NCI-H2196 (cell line): ENCODE results near the gene PDE4B.

Experiments
- DNase-seq: peaks from one replicate; lab custom pipeline; 2025; ENCODE audit not compliant: unreplicated experiment; lab: John Stamatoyannopoulos, UW

Gene PDE4B

GRCh38 chr1:66374561-66375111 is 581.9 kb downstream of the PDE4B start:
- DNase-seq: no peak

- DNase-seq: no peak
These were observed 582.4 kb downstream of the PDE4B start for GRCh38 chr1:66375125-66375524.

- DNase-seq: no peak
These were observed 587.9 kb downstream of the PDE4B start for GRCh38 chr1:66380452-66381212.

GRCh38 chr1:66381621-66382275 is 589.1 kb downstream of the PDE4B start:
- no peak for DNase-seq

GRCh38 chr1:66383168-66383567 is 590.5 kb downstream of the PDE4B start:
- DNase-seq: no peak

- DNase-seq: no peak
These were observed 590.9 kb downstream of the PDE4B start for GRCh38 chr1:66383611-66384010.

GRCh38 chr1:66384258-66384921 is 591.7 kb downstream of the PDE4B start:
- no peak for DNase-seq

GRCh38 chr1:66386712-66387111 is 594.0 kb downstream of the PDE4B start:
- no peak for DNase-seq

- DNase-seq: no peak
These were observed 596.2 kb downstream of the PDE4B start for GRCh38 chr1:66388913-66389312.

GRCh38 chr1:66393586-66394287 is 601.0 kb downstream of the PDE4B start:
- no peak for DNase-seq

GRCh38 chr1:66394603-66395002 is 601.9 kb downstream of the PDE4B start:
- no peak for DNase-seq

GRCh38 chr1:66395202-66396061 is 602.7 kb downstream of the PDE4B start:
- DNase-seq: no peak

- no peak for DNase-seq
These were observed 603.7 kb downstream of the PDE4B start for GRCh38 chr1:66396212-66396890.

GRCh38 chr1:66397192-66397591 is 604.5 kb downstream of the PDE4B start:
- no peak for DNase-seq

- DNase-seq: no peak
These were observed 607.3 kb downstream of the PDE4B start for GRCh38 chr1:66399888-66400529.

GRCh38 chr1:66400660-66401059 is 608.0 kb downstream of the PDE4B start:
- no peak for DNase-seq

GRCh38 chr1:66401244-66401643 is 608.5 kb downstream of the PDE4B start:
- DNase-seq: no peak

GRCh38 chr1:66402194-66402593 is 609.5 kb downstream of the PDE4B start:
- no peak for DNase-seq
